Measurements from ENCODE around the gene FUOM. TPM values are rescaled to one million over a fixed set of nuclear protein-coding genes. Genes with fewer than 3 reads are reported as not detected.

The FUOM gene
- total and polyA plus RNA-seq, 2 of the 4 experiments (the other 2 are of a cell fraction) = 26.3 to 52.8 TPM

DNA sequence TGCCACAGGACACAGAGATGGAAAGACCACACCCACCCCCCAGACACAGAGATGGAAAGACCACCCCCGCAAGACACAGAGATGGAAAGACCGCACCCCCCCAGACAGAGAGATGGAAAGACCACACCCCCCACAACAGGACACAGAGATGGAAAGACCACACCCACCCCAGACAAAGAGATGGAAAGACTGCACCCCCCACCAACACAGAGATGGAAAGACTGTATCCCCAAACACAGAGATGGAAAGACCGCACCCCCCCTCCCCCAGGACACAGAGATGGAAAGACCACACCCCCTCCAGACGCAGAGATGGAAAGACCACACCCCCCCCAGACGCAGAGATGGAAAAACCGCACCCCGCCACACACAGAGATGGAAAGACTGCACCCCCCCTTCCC, 41.1 kb downstream of the FUOM start:
- no peak overlapping the region for H2BK15ac ChIP-seq (ENCODE audit: low read depth, low read length)
- intact Hi-C loops (cut with micrococcal nuclease) (no loop called here), in situ Hi-C loops (cut with MboI; ENCODE audit: low sequenced_read_pairs) (no loop called here), dilution Hi-C loops (cut with HindIII; ENCODE audit: low sequenced_read_pairs, unreplicated experiment) (no loop called here)
- H3K9me3 ChIP-seq (ENCODE audit: control insufficient read depth, insufficient read depth, low read length) = no peaks in the 10 kb centered on the region
- no peak overlapping the region for H3K4me2 ChIP-seq (ENCODE audit: low read depth, low read length)
- H3K4me1 ChIP-seq (ENCODE audit: control insufficient read depth, insufficient read depth, low read length) = no peaks in the 10 kb centered on the region
- H3K4ac ChIP-seq (ENCODE audit: low read depth, low read length) = no peak overlapping the region
- H3K14ac ChIP-seq (replicated peaks; ENCODE audit: low read depth, low read length) = no peak overlapping the region
- H3K23ac ChIP-seq (ENCODE audit: low read depth, low read length) = no peak overlapping the region
- no peak overlapping the region for H2AK5ac ChIP-seq (ENCODE audit: low read depth, low read length)
- POLR2A ChIA-PET (ENCODE audit: unreplicated experiment) = no interaction called here
- H3K9ac ChIP-seq (ENCODE audit: low read depth, low read length) = no peak overlapping the region
- ATAC-seq (ENCODE audit: low read depth) = no peak
- no peak for TF ChIP-seq CEBPB (IDR thresholded peaks at IDR 0.05; ENCODE audit: low read depth, low read length)
- TF ChIP-seq MXI1 (IDR thresholded peaks at IDR 0.05; ENCODE audit: borderline replicate concordance, low read depth, low read length) = no peak
- no peak for TF ChIP-seq FOS (IDR thresholded peaks at IDR 0.05; ENCODE audit: low read depth, low read length)
- no peak for TF ChIP-seq SMC3 (IDR thresholded peaks at IDR 0.05; ENCODE audit: low read depth, low read length)
- no peak for TF ChIP-seq NFE2L2 (IDR thresholded peaks at IDR 0.05; ENCODE audit: low read depth, low read length)
- TF ChIP-seq CHD1 (IDR thresholded peaks at IDR 0.05; ENCODE audit: low read depth, low read length) = no peak
- TF ChIP-seq RCOR1 (IDR thresholded peaks at IDR 0.05; ENCODE audit: insufficient replicate concordance, low read length) = no peak
- TF ChIP-seq BHLHE40 (IDR thresholded peaks at IDR 0.05; ENCODE audit: low read depth, low read length) = no peak
- H3K56ac ChIP-seq (ENCODE audit: extremely low read depth, insufficient read depth, low read length) = no peak overlapping the region
- no peak for DNase-seq
- H2BK5ac ChIP-seq (ENCODE audit: low read depth, low read length, poor library complexity, severe bottlenecking) = no peak overlapping the region
- no peak overlapping the region for H4K5ac ChIP-seq (ENCODE audit: low read depth, low read length)
- H4K8ac ChIP-seq (ENCODE audit: low read depth in 2 of 2, low read length in 2 of 2) = no peak overlapping the region
- H2BK20ac ChIP-seq (ENCODE audit: low read depth, low read length) = no peak overlapping the region
- no peak overlapping the region for H2AFZ ChIP-seq (replicated peaks; ENCODE audit: low read length, poor library complexity)
- no peak overlapping the region for H3K4me3 ChIP-seq (ENCODE audit: insufficient read depth, low read depth, low read length)
- CTCF ChIA-PET = no interaction called here
- peaks cover 8% of the 10 kb centered on the region; the same call in 1 of the 2 replicates for H3K36me3 ChIP-seq (ENCODE audit: control insufficient read depth, insufficient read depth, low read length)
- H3K9me1 ChIP-seq (ENCODE audit: insufficient read depth, low read length) = peaks cover 3% of the 10 kb centered on the region; the same call in 1 of the 2 replicates
- no peak overlapping the region for H3K27ac ChIP-seq (ENCODE audit: insufficient read depth, low read length)
- H4K20me1 ChIP-seq (ENCODE audit: insufficient read depth, low read length) = no peaks in the 10 kb centered on the region
- no peak overlapping the region for H3K18ac ChIP-seq (ENCODE audit: low read depth, low read length)
- H3K79me1 ChIP-seq (ENCODE audit: low read depth in 1 of 2, low read length in 2 of 2) = no peaks in the 10 kb centered on the region
- no peak overlapping the region for H2AK9ac ChIP-seq (replicated peaks; ENCODE audit: low read depth, low read length, poor library complexity)
- H2BK120ac ChIP-seq (ENCODE audit: low read depth, low read length) = no peak overlapping the region
- BruUV-seq (replicated peaks) = no TSS peak
- H3K27me3 ChIP-seq (ENCODE audit: control insufficient read depth, insufficient read depth, low read length) = no peaks in the 10 kb centered on the region; the same call in 1 of the 2 replicates
- H4K91ac ChIP-seq (ENCODE audit: insufficient read depth, low read depth, low read length) = no peak overlapping the region
- WGBS, 2 experiments (ENCODE audit: extremely low coverage in 2 of 2, insufficient read length in 1 of 2) = no CpG with 5 or more reads among the region's 7 CpGs
